GM12878 (cell line): ENCODE data around the gene SETD5. TPM values are rescaled to one million over a fixed set of nuclear protein-coding genes. Genes with fewer than 3 reads are reported as not detected.

Experiments
- FOXK2 ChIP-seq: fragments of 450-650 bp; IDR thresholded peaks from 2 replicates; pipeline ENCODE4 v1.6.1; 2017; ENCODE audit warnings: mild to moderate bottlenecking, moderate library complexity
- NR2F1 ChIP-seq: fragments of 450-650 bp; conservative IDR thresholded peaks from 2 replicates; pipeline ENCODE4 v1.6.1; 2017; ENCODE audit warnings: mild to moderate bottlenecking
- TAF1 ChIP-seq: IDR thresholded peaks from 2 replicates; pipeline ENCODE4 v1.6.1; 2011; ENCODE audit warnings: mild to moderate bottlenecking, low read depth, low read length, borderline replicate concordance
- polyA plus RNA-seq, 11 experiments: library from polyadenylated mRNA; depleted of rRNA in 4 of 11; unstranded in 6 of 11; stranded (reverse) in 5 of 11; fragments of >200 nt; fragmentation: Nextera tagmentation in 4 of 11; fragmentation: Illumina TruSeq in 1 of 11; extraction: Ambion mirVana in 4 of 11; extraction: Trizol in 1 of 11; gene quantifications; 1 replicate in 1 of 11; 2 replicates in 10 of 11; pipeline versions ENCODE4 v1.2.1 to v1.2.3, GENCODE V29; 2011 to 2016; ENCODE audit warnings: inconsistent platforms in 2 of 11, missing spikeins in 2 of 11, low read depth in 1 of 11
- total RNA-seq, 4 experiments: library from RNA; depleted of rRNA in 3 of 4; stranded (reverse); fragments of >200 nt in 3 of 4; fragmentation: Illumina TruSeq in 1 of 4; extraction: Trizol in 1 of 4; gene quantifications; 2 replicates each; pipeline versions ENCODE4 v1.2.1 to v1.2.3, GENCODE V29; 2013 to 2021
- TF ChIP-seq, protein P1 (sequence below): fragments of 450-650 bp; IDR thresholded peaks from 2 replicates; pipeline ENCODE4 v1.6.1; 2016; ENCODE audit warnings: mild to moderate bottlenecking, moderate library complexity, borderline replicate concordance
- TF ChIP-seq, protein P2 (sequence below): IDR thresholded peaks from 2 replicates; pipeline ENCODE4 v1.6.1; 2011; ENCODE audit warnings: low read depth, low read length, improper control_type of control experiment, borderline replicate concordance
- TF ChIP-seq, protein P3 (sequence below): fragments of 450-650 bp; IDR thresholded peaks from 2 replicates; pipeline ENCODE4 v1.6.1; 2016; ENCODE audit warnings: mild to moderate bottlenecking
- TF ChIP-seq, protein P4 (sequence below): fragments of 450-650 bp; IDR thresholded peaks from 2 replicates; pipeline ENCODE4 v1.6.1; 2018; ENCODE audit warnings: mild to moderate bottlenecking, low read depth, moderate library complexity; ENCODE audit not compliant: partially characterized antibody

Gene SETD5
- total and polyA plus RNA-seq, 10 of the 15 experiments (the other 5 are each of a cell fraction or from before 2014, with no cell fraction given), result 8.2 to 94.0 (median 55.4) TPM

DNA sequence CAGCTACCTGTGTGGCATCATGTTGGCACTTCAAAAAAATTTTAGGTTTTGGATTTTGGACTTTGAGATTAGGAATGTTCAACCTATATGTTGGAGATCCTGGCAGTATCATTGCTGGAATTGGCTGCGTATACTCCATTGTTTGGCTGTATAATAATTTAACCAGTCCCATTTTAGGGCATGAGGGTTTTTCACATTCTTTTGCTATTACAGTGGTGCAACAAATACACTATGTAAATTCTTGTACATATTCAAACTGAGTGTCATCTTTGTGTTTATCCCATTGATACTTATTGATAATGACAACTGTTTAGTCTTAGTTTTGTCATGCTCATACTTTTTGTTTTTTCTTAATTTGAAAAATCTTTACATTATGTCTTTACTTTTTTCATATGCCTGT is 27.9 kb upstream of the SETD5 start (continued):
- TF ChIP-seq, protein P1, sequence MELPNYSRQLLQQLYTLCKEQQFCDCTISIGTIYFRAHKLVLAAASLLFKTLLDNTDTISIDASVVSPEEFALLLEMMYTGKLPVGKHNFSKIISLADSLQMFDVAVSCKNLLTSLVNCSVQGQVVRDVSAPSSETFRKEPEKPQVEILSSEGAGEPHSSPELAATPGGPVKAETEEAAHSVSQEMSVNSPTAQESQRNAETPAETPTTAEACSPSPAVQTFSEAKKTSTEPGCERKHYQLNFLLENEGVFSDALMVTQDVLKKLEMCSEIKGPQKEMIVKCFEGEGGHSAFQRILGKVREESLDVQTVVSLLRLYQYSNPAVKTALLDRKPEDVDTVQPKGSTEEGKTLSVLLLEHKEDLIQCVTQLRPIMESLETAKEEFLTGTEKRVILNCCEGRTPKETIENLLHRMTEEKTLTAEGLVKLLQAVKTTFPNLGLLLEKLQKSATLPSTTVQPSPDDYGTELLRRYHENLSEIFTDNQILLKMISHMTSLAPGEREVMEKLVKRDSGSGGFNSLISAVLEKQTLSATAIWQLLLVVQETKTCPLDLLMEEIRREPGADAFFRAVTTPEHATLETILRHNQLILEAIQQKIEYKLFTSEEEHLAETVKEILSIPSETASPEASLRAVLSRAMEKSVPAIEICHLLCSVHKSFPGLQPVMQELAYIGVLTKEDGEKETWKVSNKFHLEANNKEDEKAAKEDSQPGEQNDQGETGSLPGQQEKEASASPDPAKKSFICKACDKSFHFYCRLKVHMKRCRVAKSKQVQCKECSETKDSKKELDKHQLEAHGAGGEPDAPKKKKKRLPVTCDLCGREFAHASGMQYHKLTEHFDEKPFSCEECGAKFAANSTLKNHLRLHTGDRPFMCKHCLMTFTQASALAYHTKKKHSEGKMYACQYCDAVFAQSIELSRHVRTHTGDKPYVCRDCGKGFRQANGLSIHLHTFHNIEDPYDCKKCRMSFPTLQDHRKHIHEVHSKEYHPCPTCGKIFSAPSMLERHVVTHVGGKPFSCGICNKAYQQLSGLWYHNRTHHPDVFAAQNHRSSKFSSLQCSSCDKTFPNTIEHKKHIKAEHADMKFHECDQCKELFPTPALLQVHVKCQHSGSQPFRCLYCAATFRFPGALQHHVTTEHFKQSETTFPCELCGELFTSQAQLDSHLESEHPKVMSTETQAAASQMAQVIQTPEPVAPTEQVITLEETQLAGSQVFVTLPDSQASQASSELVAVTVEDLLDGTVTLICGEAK, result no peak
- TF ChIP-seq, protein P2, sequence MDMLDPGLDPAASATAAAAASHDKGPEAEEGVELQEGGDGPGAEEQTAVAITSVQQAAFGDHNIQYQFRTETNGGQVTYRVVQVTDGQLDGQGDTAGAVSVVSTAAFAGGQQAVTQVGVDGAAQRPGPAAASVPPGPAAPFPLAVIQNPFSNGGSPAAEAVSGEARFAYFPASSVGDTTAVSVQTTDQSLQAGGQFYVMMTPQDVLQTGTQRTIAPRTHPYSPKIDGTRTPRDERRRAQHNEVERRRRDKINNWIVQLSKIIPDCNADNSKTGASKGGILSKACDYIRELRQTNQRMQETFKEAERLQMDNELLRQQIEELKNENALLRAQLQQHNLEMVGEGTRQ, result no peak
- TF ChIP-seq NR2F1 (no peak), TAF1 (no peak), FOXK2 (no peak)
- TF ChIP-seq, protein P3, sequence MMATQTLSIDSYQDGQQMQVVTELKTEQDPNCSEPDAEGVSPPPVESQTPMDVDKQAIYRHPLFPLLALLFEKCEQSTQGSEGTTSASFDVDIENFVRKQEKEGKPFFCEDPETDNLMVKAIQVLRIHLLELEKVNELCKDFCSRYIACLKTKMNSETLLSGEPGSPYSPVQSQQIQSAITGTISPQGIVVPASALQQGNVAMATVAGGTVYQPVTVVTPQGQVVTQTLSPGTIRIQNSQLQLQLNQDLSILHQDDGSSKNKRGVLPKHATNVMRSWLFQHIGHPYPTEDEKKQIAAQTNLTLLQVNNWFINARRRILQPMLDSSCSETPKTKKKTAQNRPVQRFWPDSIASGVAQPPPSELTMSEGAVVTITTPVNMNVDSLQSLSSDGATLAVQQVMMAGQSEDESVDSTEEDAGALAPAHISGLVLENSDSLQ, result no peak
- TF ChIP-seq, protein P4, sequence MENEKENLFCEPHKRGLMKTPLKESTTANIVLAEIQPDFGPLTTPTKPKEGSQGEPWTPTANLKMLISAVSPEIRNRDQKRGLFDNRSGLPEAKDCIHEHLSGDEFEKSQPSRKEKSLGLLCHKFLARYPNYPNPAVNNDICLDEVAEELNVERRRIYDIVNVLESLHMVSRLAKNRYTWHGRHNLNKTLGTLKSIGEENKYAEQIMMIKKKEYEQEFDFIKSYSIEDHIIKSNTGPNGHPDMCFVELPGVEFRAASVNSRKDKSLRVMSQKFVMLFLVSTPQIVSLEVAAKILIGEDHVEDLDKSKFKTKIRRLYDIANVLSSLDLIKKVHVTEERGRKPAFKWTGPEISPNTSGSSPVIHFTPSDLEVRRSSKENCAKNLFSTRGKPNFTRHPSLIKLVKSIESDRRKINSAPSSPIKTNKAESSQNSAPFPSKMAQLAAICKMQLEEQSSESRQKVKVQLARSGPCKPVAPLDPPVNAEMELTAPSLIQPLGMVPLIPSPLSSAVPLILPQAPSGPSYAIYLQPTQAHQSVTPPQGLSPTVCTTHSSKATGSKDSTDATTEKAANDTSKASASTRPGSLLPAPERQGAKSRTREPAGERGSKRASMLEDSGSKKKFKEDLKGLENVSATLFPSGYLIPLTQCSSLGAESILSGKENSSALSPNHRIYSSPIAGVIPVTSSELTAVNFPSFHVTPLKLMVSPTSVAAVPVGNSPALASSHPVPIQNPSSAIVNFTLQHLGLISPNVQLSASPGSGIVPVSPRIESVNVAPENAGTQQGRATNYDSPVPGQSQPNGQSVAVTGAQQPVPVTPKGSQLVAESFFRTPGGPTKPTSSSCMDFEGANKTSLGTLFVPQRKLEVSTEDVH, result no peak
